RWPE2 (cell line): Measurements from ENCODE around the gene C1QTNF9.
"Not testable (repeated sequence)": the region's sequence is repeated elsewhere in the genome, so short reads cannot be mapped to it uniquely, and the experiment has no call there.

Experiments
- ATAC-seq: fragments of 200-7000 bp; cut with Tn5 transposase; 3 replicates; pipeline ENCODE4 v1.9.1; 2021; ENCODE audit warnings: low read depth
- DNase-seq: peaks from one replicate; pipeline ENCODE4 v3.0.0-alpha.2; 2020; ENCODE audit warnings: low spot score
- H3K27ac ChIP-seq: fragments of 450-650 bp; 2 replicates; pipeline ENCODE4 v1.5.1; 2017; ENCODE audit warnings: mild to moderate bottlenecking; ENCODE audit not compliant: poor library complexity, severe bottlenecking
- H3K27me3 ChIP-seq: fragments of 250-450 bp; sonication (Bioruptor Pico); 2 replicates; pipeline ENCODE4 v1.5.1; 2021; ENCODE audit warnings: mild to moderate bottlenecking, moderate library complexity; ENCODE audit not compliant: insufficient read depth, poor library complexity, severe bottlenecking
- H3K36me3 ChIP-seq: fragments of 250-450 bp; sonication (Bioruptor Pico); 2 replicates; pipeline ENCODE4 v1.5.1; 2020; ENCODE audit warnings: low read depth, mild to moderate bottlenecking, moderate library complexity
- H3K4me1 ChIP-seq: fragments of 250-450 bp; sonication (Bioruptor Pico); 2 replicates; pipeline ENCODE4 v1.5.1; 2021; ENCODE audit warnings: mild to moderate bottlenecking, moderate library complexity; ENCODE audit not compliant: insufficient read depth, poor library complexity, severe bottlenecking
- H3K4me3 ChIP-seq: fragments of 250-450 bp; sonication (Bioruptor Pico); 2 replicates; pipeline ENCODE4 v1.5.1; 2021; ENCODE audit warnings: mild to moderate bottlenecking, moderate library complexity; ENCODE audit not compliant: severe bottlenecking
- H3K9me3 ChIP-seq: fragments of 250-450 bp; sonication (Bioruptor Pico); 2 replicates; pipeline ENCODE4 v1.5.1; 2021; ENCODE audit warnings: mild to moderate bottlenecking, moderate library complexity; ENCODE audit not compliant: severe bottlenecking
- TF ChIP-seq, protein P1 (sequence below): fragments of 450-650 bp; IDR thresholded peaks from one replicate; pipeline ENCODE4 v1.5.1; 2017; ENCODE audit warnings: mild to moderate bottlenecking, moderate library complexity; ENCODE audit not compliant: poor library complexity, severe bottlenecking

Gene C1QTNF9

DNA sequence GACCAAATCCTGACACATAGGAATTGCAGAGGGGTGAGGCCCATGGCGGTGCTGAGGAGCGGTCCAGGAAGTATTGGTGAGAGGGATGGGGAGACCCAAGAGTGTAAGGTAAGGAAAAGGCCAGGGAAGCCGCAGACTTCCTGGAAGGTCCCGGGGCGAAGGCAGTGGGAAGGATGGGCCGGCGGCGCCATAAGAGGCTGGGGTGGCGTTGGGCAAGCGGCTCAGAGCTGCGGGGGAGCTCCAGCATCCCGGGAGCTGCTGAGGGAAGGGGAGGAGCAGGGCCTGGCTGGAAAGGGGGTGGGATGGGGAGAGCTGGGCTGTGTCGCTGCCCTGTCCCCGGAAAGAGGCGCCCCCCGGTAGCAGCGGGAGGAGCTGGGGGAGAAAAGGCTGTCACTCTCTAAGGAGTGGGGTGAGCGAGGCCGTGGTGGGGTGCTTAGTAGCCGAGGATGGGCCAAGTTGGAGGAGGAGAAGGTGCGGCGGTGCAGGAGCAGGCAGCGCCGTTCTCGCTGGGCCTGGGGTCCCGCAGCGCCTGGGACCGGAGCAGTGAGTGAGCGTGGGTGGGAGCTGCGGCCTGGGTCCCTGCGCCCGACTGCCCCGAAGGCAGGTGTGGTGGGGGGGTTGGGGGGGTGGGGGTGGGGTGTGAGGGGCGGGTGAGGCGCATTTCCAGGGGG lies 30.7 kb downstream of the C1QTNF9 start:
- H3K4me1 ChIP-seq, result no peaks in the 10 kb centered on the region
- H3K27ac ChIP-seq, result no peak overlapping the region
- no peak for ATAC-seq
- no peak for DNase-seq
- H3K9me3 ChIP-seq, result no peaks in the 10 kb centered on the region
- H3K36me3 ChIP-seq, result no peaks in the 10 kb centered on the region
- no peaks in the 10 kb centered on the region for H3K27me3 ChIP-seq
- H3K4me3 ChIP-seq, result no peak overlapping the region
- TF ChIP-seq, protein P1, sequence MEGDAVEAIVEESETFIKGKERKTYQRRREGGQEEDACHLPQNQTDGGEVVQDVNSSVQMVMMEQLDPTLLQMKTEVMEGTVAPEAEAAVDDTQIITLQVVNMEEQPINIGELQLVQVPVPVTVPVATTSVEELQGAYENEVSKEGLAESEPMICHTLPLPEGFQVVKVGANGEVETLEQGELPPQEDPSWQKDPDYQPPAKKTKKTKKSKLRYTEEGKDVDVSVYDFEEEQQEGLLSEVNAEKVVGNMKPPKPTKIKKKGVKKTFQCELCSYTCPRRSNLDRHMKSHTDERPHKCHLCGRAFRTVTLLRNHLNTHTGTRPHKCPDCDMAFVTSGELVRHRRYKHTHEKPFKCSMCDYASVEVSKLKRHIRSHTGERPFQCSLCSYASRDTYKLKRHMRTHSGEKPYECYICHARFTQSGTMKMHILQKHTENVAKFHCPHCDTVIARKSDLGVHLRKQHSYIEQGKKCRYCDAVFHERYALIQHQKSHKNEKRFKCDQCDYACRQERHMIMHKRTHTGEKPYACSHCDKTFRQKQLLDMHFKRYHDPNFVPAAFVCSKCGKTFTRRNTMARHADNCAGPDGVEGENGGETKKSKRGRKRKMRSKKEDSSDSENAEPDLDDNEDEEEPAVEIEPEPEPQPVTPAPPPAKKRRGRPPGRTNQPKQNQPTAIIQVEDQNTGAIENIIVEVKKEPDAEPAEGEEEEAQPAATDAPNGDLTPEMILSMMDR, result no peak

DNA sequence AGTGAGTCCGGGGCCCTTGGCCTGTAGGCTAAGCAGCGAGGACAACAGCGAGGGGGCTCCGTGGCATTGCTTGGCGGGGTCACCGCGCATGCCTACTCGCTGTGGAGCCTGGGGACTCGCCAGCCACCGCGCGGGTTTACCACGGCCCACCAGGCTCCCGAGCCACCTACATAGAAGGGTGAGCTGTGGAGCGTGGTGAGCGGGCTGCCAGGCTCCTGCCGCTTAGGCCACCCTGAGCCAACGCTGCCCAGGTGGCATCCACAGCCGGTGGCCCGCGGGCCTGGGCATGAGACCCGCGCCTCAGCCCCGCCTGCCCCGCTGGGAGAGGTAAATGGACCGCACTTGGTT lies 31.2 kb downstream of the C1QTNF9 start:
- DNase-seq (no peak), ATAC-seq (no peak)
- Histone ChIP-seq H3K4me1 (no peaks in the 10 kb centered on the region), H3K4me3 (no peak overlapping the region), H3K27ac (no peak overlapping the region), H3K36me3 (no peaks in the 10 kb centered on the region), H3K27me3 (no peaks in the 10 kb centered on the region), H3K9me3 (no peaks in the 10 kb centered on the region)
- TF ChIP-seq, protein P1, result no peak

- Histone ChIP-seq H3K4me1 (no peaks in the 10 kb centered on the region), H3K27me3 (no peaks in the 10 kb centered on the region), H3K9me3 (no peaks in the 10 kb centered on the region), H3K36me3 (no peaks in the 10 kb centered on the region), H3K27ac (no peak overlapping the region), H3K4me3 (no peak overlapping the region)
- ATAC-seq (no peak), DNase-seq (no peak)
- TF ChIP-seq, protein P1, result no peak
Measured at GRCh38 chr13:24341439-24341838, 32.1 kb downstream of the C1QTNF9 start.

DNA sequence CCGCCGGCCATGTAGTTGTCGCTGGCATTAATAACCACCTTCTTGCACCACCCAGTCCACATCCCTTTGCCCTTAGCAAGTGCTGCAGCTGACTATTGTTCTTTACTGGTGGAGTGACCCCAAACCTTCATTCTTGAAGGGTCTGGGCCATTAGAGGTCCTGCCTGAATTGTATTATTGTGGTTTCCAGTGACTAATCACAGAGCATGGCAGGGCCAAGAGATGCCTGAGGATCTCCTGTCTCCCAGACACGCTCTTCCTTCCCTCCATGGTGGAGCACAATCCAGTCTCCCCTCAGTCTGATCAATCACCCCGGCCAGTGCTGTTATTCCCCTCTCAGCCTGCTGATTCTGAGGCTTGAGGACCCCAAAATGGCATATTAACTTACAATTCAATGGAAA lies 39.0 kb downstream of the C1QTNF9 start:
- ATAC-seq (no peak), DNase-seq (no peak)
- H3K4me1 ChIP-seq, result peaks cover 6% of the 10 kb centered on the region
- no peaks in the 10 kb centered on the region for H3K27me3 ChIP-seq
- H3K9me3 ChIP-seq, result no peaks in the 10 kb centered on the region
- no peaks in the 10 kb centered on the region for H3K36me3 ChIP-seq
- no peak overlapping the region for H3K27ac ChIP-seq
- TF ChIP-seq, protein P1, result no peak
- H3K4me3 ChIP-seq, result no peak overlapping the region

DNA sequence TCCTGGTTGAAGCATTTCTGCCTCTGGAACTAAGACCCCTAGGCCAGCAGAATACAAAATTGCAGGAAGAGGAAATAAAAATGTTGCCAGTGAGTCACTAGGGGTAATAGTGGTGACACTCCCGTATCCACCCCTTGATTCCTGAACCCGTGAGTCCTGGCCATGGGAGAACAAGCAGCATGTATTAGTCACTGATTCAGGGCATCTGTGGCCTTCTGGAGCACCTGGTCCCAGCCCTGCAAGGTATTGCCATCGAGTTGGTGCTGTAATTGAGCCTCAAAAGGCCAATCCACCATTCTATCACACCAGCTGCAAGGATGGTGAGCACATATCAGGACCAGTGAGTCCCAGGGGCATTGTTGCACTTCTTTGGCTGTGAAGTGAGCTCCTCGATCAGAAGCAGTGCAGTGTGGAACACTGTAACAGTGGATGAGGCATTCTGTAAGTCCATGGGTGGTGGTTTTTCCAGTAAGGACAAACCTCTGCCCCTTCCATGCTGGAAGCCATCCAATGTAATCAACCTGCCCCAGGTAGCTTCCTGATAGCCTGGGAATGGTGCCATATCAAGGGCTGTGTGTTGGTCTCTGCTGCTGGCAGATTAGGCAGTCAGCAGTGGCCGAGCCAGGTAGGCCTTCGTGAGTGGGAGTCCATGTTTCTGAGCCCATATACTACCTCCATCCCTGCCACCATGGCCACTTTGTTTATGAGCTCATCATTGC lies 39.6 kb downstream of the C1QTNF9 start:
- H3K36me3 ChIP-seq, result no peaks in the 10 kb centered on the region
- H3K4me1 ChIP-seq, result peaks cover 6% of the 10 kb centered on the region
- no peak overlapping the region for H3K27ac ChIP-seq
- H3K9me3 ChIP-seq, result no peaks in the 10 kb centered on the region
- no peak for DNase-seq
- peak; percentile 45; the same call in 2 of the 3 replicates for ATAC-seq
- H3K27me3 ChIP-seq, result no peaks in the 10 kb centered on the region
- TF ChIP-seq, protein P1, result no peak
- no peak overlapping the region for H3K4me3 ChIP-seq

GRCh38 chr13:24349778-24350664 lies 40.6 kb downstream of the C1QTNF9 start:
- not testable (repeated sequence) for DNase-seq, ATAC-seq, H3K27ac ChIP-seq, H3K36me3 ChIP-seq, H3K9me3 ChIP-seq, H3K27me3 ChIP-seq, H3K4me3 ChIP-seq, H3K4me1 ChIP-seq
